GM18519 (cell line): Measurements from ENCODE around the gene ZNF512B.

Source experiments
- ATAC-seq: cut with Tn5 transposase; IDR thresholded peaks from one replicate; pipeline ENCODE4 v1.9.1; 2021; ENCODE audit warnings: mild to moderate bottlenecking, moderate library complexity; ENCODE audit not compliant: unreplicated experiment, low FRiP score

ZNF512B gene

GRCh38 chr20:63951398-63952209, 18.1 kb downstream of the ZNF512B start:
- ATAC-seq, result no peak

DNA sequence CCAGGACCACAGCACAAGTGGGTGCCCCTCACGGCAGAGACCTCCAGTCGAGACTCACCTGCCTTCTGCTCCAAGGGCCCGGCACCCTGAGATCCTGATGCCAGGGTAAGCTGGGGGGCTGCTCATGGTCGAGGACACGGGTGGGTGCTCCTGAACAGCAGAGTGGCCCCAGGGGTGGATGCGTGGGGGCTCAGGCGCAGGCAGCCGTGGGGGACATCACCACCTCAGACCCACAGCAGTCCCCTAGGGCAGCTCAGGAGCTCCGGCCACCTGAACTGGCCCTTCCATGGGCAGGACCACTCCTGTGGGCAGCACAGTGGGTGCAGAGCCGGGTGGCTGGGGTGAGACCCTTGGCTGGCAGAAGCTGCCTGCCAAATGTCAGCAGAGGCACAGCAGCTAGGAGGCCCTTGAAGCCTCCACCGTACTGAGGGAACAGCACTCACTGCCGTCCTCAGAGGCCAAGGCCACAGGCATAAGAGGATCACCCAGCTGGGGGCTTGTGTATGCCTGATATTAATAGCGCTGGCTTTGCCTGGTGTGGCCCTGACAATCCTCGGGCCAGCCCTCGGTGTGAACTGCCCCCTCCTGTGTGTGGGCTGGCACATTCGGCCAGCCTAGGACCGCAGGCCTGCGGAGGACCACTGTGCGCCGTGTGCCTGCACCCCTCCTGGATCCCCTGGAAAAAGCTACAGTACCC, 18.9 kb downstream of the ZNF512B start:
- no peak for ATAC-seq

GRCh38 chr20:63947638-63948456, 21.9 kb downstream of the ZNF512B start:
- no peak for ATAC-seq

GRCh38 chr20:63946986-63947637, 22.6 kb downstream of the ZNF512B start:
- ATAC-seq, result no peak

- ATAC-seq, result no peak
Measured at GRCh38 chr20:63945921-63946920, 23.5 kb downstream of the ZNF512B start.

GRCh38 chr20:63945031-63945658, 24.6 kb downstream of the ZNF512B start:
- no peak for ATAC-seq

GRCh38 chr20:63944078-63944941, 25.4 kb downstream of the ZNF512B start:
- ATAC-seq, result no peak

DNA sequence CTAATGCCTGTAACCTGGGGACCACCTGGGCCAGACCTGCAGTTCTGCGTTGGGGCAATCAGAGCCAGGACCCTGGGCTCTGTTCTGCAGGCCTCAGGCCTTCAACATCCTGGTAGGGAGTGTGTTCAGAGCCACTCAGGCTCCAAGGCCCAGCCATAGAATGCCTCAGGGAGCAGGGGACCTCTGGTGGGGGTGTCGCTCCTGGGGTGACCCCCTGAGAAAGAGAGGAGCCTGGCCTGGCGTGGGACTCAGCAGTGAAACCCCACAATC, 26.0 kb downstream of the ZNF512B start:
- no peak for ATAC-seq

GRCh38 chr20:63942969-63943807, 26.5 kb downstream of the ZNF512B start:
- no peak for ATAC-seq

DNA sequence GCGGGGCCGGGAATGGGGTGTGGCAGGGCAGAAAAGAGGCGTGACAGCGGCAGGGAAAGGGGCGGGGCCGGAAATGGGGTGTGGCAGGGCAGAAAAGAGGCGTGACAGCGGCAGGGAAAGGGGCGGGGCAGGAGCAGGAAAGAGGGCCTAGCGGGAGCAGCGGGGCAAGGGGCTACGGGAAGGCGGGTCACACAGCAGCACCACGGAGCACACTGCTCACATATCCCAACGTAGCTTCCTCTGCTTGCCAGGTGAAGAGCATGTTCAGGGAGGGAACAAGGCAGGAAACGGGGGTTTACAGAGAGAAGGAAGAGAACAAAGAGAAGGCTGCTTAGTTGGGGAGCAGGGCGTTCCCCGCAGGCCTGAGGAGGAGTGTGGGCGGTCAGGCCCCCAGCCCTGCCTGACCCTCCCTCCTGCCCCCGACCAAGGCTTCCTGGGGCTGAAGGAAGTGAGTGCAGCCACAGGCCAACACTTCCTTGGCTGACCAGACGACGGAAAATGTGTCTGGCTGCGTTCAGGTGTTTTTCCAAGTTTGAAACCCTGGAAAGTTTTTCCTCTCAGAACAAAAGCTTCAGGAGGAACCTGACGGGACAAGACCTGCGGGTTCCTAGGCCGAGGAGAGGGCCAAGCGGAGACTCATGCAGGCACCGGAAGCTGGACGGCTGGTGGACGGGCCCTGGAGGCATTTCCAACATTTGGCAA, 27.3 kb downstream of the ZNF512B start:
- ATAC-seq, result no peak

DNA sequence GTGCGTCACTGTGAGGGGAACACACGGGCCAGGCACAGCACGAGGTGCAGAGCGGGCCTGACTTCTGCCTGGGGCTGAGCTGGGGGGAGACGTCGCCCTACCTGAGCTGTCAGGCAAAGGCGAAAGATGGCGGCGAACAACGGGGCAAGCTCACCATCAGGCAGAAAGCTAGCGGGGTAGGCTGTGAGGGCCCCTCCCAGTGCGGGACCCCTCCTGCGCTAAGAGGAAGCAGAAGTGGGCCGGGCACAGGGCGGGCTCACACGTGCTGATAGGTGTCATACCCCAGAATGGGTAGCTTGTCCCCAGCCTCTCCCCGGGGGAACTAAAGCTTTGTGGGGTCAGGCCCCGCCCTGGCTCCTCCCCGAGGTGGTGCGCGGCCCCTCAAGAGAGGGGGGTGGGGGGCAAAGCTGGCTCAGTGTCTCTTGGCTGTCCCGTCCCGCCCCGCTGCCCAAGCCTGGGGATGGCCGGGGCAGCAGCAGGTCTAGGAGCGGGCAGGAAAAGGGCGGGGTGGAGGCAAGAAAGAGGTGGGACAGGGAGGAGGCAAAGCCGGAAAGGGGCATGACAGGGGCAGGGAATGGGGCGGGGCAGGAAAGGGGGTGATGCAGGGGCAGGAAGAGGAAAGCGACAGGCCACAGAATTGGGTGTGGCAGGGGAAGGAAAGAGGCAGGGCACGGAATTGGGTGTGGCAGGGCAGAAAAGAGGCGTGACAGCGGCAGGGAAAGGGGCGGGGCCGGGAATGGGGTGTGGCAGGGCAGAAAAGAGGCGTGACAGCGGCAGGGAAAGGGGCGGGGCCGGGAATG, 28.2 kb downstream of the ZNF512B start:
- no peak for ATAC-seq

DNA sequence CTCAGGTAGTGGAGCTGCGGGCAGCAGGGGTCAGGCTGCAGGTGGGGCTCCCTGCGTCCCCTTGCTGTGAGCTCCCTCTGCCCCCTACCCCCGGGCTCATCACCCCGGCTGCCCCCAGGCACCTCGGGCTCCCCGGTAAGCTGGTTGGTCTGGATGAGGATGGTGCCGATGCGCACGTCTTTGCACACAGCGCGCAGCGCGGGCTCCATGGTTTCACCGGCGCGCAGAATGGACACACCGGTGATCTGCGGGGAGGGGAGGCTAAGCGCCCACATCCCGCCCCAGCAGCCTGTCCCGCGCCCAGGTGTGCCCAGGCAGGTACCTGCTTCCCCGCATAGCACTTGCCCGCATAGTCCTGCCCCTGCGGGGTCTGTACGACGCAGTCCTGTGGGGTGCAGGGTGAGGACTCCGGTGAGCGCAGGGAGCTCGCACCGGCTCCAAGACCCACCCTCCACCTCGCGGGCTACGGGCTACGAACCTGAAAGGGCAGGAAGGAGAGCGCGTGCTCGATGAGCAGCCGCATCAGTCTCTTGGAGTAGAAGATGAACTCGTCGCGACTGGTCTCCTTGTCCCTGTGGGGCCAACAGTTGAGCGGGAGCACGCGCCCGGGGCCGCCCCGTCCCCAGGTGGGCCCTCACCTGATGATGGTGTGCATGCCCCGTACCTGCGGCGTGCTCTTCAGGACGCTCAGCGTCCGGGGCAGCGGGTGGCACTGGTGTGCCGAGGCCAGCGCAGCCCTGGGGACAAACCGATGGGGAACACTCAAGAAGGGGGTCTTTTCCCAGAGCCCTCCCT, 29.1 kb downstream of the ZNF512B start:
- ATAC-seq, result no peak

DNA sequence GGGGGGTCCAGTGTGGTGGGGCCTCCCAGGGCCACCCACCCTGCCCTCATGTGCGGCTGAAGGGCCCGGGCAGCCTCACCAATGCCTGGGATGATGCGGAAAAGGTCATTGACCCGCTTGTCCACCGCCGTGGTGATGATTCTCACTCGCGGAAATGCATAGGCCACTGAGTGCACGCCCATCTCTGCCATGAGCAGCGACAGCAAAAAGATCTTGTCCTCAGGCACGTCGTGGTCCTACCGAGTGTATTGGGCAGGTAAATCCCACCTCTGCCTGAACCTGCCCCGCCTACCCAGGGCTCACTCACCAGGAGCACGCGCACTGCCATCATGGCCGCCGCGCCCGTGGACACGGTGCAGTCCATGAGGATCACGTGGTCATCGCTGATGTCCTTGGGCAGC, 29.7 kb downstream of the ZNF512B start:
- no peak for ATAC-seq

GRCh38 chr20:63939061-63939935, 30.4 kb downstream of the ZNF512B start:
- no peak for ATAC-seq
